Epithelial cell of esophagus (primary cell): ENCODE measurements around the gene ARRB2.
"Not testable (repeated sequence)": the region's sequence is repeated elsewhere in the genome, so short reads cannot be mapped to it uniquely, and the experiment has no call there.

Experiments
- DNase-seq: peaks from one replicate; pipeline ENCODE4 v3.0.0; 2010; ENCODE audit warnings: low read depth
- H3K4me3 ChIP-seq: 2 replicates; pipeline ENCODE4 v1.5.1; 2011; ENCODE audit warnings: mild to moderate bottlenecking, low read length, control low read depth
- CTCF ChIP-seq: IDR thresholded peaks from 2 replicates; pipeline ENCODE4 v1.5.1; 2011; ENCODE audit warnings: low read depth, mild to moderate bottlenecking, low read length, control low read depth, inconsistent platforms; ENCODE audit not compliant: insufficient read depth; ENCODE audit errors: missing control alignments

Gene ARRB2

GRCh38 chr17:4701116-4701515, 9.3 kb upstream of the ARRB2 start:
- no peak for TF ChIP-seq CTCF
- no peak overlapping the region for H3K4me3 ChIP-seq
- no peak for DNase-seq

GRCh38 chr17:4703330-4703691, 7.1 kb upstream of the ARRB2 start:
- TF ChIP-seq CTCF: no peak
- DNase-seq: no peak
- peak overlapping the region; percentile 95 for H3K4me3 ChIP-seq

GRCh38 chr17:4704574-4704907, 5.9 kb upstream of the ARRB2 start:
- DNase-seq: not testable (repeated sequence)
- peak overlapping the region; percentile 95 for H3K4me3 ChIP-seq

GRCh38 chr17:4704991-4705390, 5.4 kb upstream of the ARRB2 start:
- DNase-seq: no peak
- no peak for TF ChIP-seq CTCF
- peak overlapping the region; percentile 95 for H3K4me3 ChIP-seq

- TF ChIP-seq CTCF: no peak
- no peak overlapping the region for H3K4me3 ChIP-seq
- no peak for DNase-seq
Observed at GRCh38 chr17:4706121-4706520, 4.3 kb upstream of the ARRB2 start.

- no peak for DNase-seq
- TF ChIP-seq CTCF: no peak
- H3K4me3 ChIP-seq: no peak overlapping the region
Observed at GRCh38 chr17:4708436-4708835, 2.0 kb upstream of the ARRB2 start.

- no peak for TF ChIP-seq CTCF
- DNase-seq: no peak
Observed at GRCh38 chr17:4710693-4711634, 532 bp downstream of the ARRB2 start.

More at GRCh38 chr17:4710693-4711634, 532 bp downstream of the ARRB2 start:
- H3K4me3 ChIP-seq: peak overlapping the region; percentile 59
